ENCODE measurements around the gene NIM1K.
"Not testable (repeated sequence)": the region's sequence is repeated elsewhere in the genome, so short reads cannot be mapped to it uniquely, and the experiment has no call there.

The NIM1K gene

GRCh38 chr5:43193181-43193893 is 1.3 kb downstream of the NIM1K start:
- H3K27ac ChIP-seq: peak overlapping the region; percentile 59
- ChIA-PET CTCF (interaction anchor here (0.6 to 0.7 kb wide), 3 partner anchors 26 to 150 kb away, joined by 3 read pairs; no protein-coding TSS in a partner anchor), POLR2A (ENCODE audit: low non-redundant PET) (no interaction called here)
- peak; percentile 90 for DNase-seq (ENCODE audit: low spot score)
- no peak for TF ChIP-seq CTCF (conservative IDR thresholded peaks at IDR 0.05; ENCODE audit: low read depth)

GRCh38 chr5:43193894-43194265 is 1.9 kb downstream of the NIM1K start:
- ChIA-PET CTCF (interaction anchor here (0.7 kb wide), 2 partner anchors 26 to 88 kb away, joined by 3 read pairs; no protein-coding TSS in a partner anchor), POLR2A (ENCODE audit: low non-redundant PET) (no interaction called here)
- DNase-seq (ENCODE audit: low spot score): no peak
- H3K27ac ChIP-seq: peak overlapping the region; percentile 59
- TF ChIP-seq CTCF (conservative IDR thresholded peaks at IDR 0.05; ENCODE audit: low read depth): no peak

GRCh38 chr5:43195670-43196265 is 3.7 kb downstream of the NIM1K start:
- no peak overlapping the region for H3K27ac ChIP-seq
- TF ChIP-seq CTCF (conservative IDR thresholded peaks at IDR 0.05; ENCODE audit: low read depth): no peak
- ChIA-PET POLR2A (ENCODE audit: low non-redundant PET) (interaction anchor here (0.6 kb wide), 1 partner anchor 201 kb away, joined by 3 read pairs; no protein-coding TSS in a partner anchor), CTCF (no interaction called here)
- DNase-seq (ENCODE audit: low spot score): no peak

- POLR2A ChIA-PET (ENCODE audit: low non-redundant PET): no interaction called here
- DNase-seq (ENCODE audit: low spot score): no peak
- no peak for TF ChIP-seq CTCF (conservative IDR thresholded peaks at IDR 0.05; ENCODE audit: low read depth)
- H3K27ac ChIP-seq: no peak overlapping the region
- CTCF ChIA-PET: no interaction called here
Measured at GRCh38 chr5:43197535-43197934, 5.5 kb downstream of the NIM1K start.

- H3K27ac ChIP-seq; POLR2A ChIA-PET (ENCODE audit: low non-redundant PET); DNase-seq (ENCODE audit: low spot score): not testable (repeated sequence)
- CTCF ChIA-PET: interaction anchor here (0.6 kb wide), 1 partner anchor 103 kb away, joined by 4 read pairs; no protein-coding TSS in a partner anchor
Measured at GRCh38 chr5:43201442-43201841, 9.4 kb downstream of the NIM1K start.

GRCh38 chr5:43202380-43202779 is 10.4 kb downstream of the NIM1K start:
- TF ChIP-seq CTCF (conservative IDR thresholded peaks at IDR 0.05; ENCODE audit: low read depth): no peak
- no peak overlapping the region for H3K27ac ChIP-seq
- ChIA-PET CTCF (no interaction called here), POLR2A (ENCODE audit: low non-redundant PET) (no interaction called here)
- DNase-seq (ENCODE audit: low spot score): no peak

GRCh38 chr5:43203373-43203772 is 11.3 kb downstream of the NIM1K start:
- ChIA-PET POLR2A (ENCODE audit: low non-redundant PET) (no interaction called here), CTCF (no interaction called here)
- DNase-seq (ENCODE audit: low spot score): no peak
- no peak overlapping the region for H3K27ac ChIP-seq
- no peak for TF ChIP-seq CTCF (conservative IDR thresholded peaks at IDR 0.05; ENCODE audit: low read depth)

All from RWPE1 (cell line).